Measurements from ENCODE around the gene C12orf56.

C12orf56 gene

DNA sequence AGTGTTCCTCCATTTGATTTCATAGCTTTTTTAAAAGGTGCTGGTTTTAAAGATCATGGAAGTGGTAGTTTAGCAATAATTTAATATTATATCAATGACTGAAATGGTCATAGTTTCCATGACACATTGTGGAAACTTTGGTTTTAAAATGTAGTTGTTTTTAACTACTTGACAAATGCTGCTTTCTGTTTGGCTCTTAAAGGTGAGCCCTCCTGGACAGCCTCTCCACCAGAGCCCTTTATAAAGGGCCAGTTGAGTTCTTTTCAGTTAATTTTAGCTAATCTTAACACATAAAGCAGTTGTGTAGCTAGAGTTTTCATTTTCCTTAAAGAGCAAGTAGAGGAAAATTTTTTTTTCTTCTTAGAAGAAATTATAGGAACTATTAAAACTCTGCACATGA lies 27.7 kb upstream of the C12orf56 start:
- TF ChIP-seq ESRRG (CRISPR knock-in tag; IDR thresholded peaks at IDR 0.05) (no peak), ZNF70 (CRISPR knock-in tag; IDR thresholded peaks at IDR 0.05) (no peak), GLIS3 (CRISPR knock-in tag; IDR thresholded peaks at IDR 0.05) (no peak), ISL1 (CRISPR knock-in tag; IDR thresholded peaks at IDR 0.05) (no peak), TCF4 (CRISPR knock-in tag; IDR thresholded peaks at IDR 0.05; ENCODE audit: borderline replicate concordance) (no peak), ZC3H10 (CRISPR knock-in tag; IDR thresholded peaks at IDR 0.05) (no peak), ARNTL (CRISPR knock-in tag; IDR thresholded peaks at IDR 0.05; ENCODE audit: borderline replicate concordance, low read depth) (no peak), ZFP30 (CRISPR knock-in tag; IDR thresholded peaks at IDR 0.05) (no peak), OSR1 (CRISPR knock-in tag; IDR thresholded peaks at IDR 0.05) (no peak), BACH2 (CRISPR knock-in tag; IDR thresholded peaks at IDR 0.05; ENCODE audit: borderline replicate concordance) (no peak), ZNF565 (CRISPR knock-in tag; conservative IDR thresholded peaks at IDR 0.05; ENCODE audit: low read depth) (no peak)
- TF ChIP-seq, protein P1, sequence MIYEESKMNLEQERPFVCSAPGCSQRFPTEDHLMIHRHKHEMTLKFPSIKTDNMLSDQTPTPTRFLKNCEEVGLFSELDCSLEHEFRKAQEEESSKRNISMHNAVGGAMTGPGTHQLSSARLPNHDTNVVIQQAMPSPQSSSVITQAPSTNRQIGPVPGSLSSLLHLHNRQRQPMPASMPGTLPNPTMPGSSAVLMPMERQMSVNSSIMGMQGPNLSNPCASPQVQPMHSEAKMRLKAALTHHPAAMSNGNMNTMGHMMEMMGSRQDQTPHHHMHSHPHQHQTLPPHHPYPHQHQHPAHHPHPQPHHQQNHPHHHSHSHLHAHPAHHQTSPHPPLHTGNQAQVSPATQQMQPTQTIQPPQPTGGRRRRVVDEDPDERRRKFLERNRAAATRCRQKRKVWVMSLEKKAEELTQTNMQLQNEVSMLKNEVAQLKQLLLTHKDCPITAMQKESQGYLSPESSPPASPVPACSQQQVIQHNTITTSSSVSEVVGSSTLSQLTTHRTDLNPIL (CRISPR knock-in tag; IDR thresholded peaks at IDR 0.05; ENCODE audit: low read depth) = no peak
- TF ChIP-seq, protein P2, sequence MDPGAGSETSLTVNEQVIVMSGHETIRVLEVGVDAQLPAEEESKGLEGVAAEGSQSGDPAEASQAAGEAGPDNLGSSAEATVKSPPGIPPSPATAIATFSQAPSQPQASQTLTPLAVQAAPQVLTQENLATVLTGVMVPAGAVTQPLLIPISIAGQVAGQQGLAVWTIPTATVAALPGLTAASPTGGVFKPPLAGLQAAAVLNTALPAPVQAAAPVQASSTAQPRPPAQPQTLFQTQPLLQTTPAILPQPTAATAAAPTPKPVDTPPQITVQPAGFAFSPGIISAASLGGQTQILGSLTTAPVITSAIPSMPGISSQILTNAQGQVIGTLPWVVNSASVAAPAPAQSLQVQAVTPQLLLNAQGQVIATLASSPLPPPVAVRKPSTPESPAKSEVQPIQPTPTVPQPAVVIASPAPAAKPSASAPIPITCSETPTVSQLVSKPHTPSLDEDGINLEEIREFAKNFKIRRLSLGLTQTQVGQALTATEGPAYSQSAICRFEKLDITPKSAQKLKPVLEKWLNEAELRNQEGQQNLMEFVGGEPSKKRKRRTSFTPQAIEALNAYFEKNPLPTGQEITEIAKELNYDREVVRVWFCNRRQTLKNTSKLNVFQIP (CRISPR knock-in tag; IDR thresholded peaks at IDR 0.05; ENCODE audit: borderline replicate concordance, low read depth) = no peak
- TF ChIP-seq, protein P3, sequence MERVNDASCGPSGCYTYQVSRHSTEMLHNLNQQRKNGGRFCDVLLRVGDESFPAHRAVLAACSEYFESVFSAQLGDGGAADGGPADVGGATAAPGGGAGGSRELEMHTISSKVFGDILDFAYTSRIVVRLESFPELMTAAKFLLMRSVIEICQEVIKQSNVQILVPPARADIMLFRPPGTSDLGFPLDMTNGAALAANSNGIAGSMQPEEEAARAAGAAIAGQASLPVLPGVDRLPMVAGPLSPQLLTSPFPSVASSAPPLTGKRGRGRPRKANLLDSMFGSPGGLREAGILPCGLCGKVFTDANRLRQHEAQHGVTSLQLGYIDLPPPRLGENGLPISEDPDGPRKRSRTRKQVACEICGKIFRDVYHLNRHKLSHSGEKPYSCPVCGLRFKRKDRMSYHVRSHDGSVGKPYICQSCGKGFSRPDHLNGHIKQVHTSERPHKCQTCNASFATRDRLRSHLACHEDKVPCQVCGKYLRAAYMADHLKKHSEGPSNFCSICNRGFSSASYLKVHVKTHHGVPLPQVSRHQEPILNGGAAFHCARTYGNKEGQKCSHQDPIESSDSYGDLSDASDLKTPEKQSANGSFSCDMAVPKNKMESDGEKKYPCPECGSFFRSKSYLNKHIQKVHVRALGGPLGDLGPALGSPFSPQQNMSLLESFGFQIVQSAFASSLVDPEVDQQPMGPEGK (CRISPR knock-in tag; IDR thresholded peaks at IDR 0.05; ENCODE audit: borderline replicate concordance) = no peak
- TF ChIP-seq, protein P4, sequence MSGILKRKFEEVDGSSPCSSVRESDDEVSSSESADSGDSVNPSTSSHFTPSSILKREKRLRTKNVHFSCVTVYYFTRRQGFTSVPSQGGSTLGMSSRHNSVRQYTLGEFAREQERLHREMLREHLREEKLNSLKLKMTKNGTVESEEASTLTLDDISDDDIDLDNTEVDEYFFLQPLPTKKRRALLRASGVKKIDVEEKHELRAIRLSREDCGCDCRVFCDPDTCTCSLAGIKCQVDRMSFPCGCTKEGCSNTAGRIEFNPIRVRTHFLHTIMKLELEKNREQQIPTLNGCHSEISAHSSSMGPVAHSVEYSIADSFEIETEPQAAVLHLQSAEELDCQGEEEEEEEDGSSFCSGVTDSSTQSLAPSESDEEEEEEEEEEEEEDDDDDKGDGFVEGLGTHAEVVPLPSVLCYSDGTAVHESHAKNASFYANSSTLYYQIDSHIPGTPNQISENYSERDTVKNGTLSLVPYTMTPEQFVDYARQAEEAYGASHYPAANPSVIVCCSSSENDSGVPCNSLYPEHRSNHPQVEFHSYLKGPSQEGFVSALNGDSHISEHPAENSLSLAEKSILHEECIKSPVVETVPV (CRISPR knock-in tag; IDR thresholded peaks at IDR 0.05) = no peak
- ATAC-seq = no peak

DNA sequence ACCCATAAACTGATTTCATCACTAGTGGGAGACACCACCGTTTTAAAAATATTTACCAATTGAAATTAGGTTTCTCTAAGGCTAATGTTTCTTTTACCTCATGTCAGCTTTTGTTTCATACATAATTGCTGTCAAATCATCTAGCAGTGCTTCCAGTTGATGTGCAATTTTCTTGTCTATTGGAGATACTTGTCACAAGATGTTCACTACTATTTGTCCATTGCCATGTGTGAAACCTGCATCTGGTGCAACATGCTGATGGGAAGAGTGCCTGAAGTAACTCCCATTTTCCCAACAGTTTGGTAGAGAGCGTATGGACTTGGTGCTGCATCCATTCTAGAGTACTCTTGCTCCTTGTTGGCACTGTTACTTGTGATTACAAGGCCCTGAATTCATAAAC lies 23.3 kb upstream of the C12orf56 start:
- ATAC-seq = no peak
- TF ChIP-seq ZNF8 (CRISPR knock-in tag; IDR thresholded peaks at IDR 0.05) = no peak
- TF ChIP-seq PPARA (CRISPR knock-in tag; IDR thresholded peaks at IDR 0.05; ENCODE audit: borderline replicate concordance) = no peak
- TF ChIP-seq, protein P2 (CRISPR knock-in tag; IDR thresholded peaks at IDR 0.05; ENCODE audit: borderline replicate concordance, low read depth) = no peak
- TF ChIP-seq GLIS3 (CRISPR knock-in tag; IDR thresholded peaks at IDR 0.05) = no peak
- TF ChIP-seq, protein P4 (CRISPR knock-in tag; IDR thresholded peaks at IDR 0.05) = no peak
- no peak for TF ChIP-seq ISL1 (CRISPR knock-in tag; IDR thresholded peaks at IDR 0.05)
- no peak for TF ChIP-seq ARNTL (CRISPR knock-in tag; IDR thresholded peaks at IDR 0.05; ENCODE audit: borderline replicate concordance, low read depth)
- TF ChIP-seq, protein P3 (CRISPR knock-in tag; IDR thresholded peaks at IDR 0.05; ENCODE audit: borderline replicate concordance) = no peak
- no peak for TF ChIP-seq TCF4 (CRISPR knock-in tag; IDR thresholded peaks at IDR 0.05; ENCODE audit: borderline replicate concordance)
- TF ChIP-seq ZFP30 (CRISPR knock-in tag; IDR thresholded peaks at IDR 0.05) = no peak
- TF ChIP-seq, protein P1 (CRISPR knock-in tag; IDR thresholded peaks at IDR 0.05; ENCODE audit: low read depth) = no peak
- TF ChIP-seq ZC3H10 (CRISPR knock-in tag; IDR thresholded peaks at IDR 0.05) = no peak
- no peak for TF ChIP-seq OSR1 (CRISPR knock-in tag; IDR thresholded peaks at IDR 0.05)
- TF ChIP-seq BACH2 (CRISPR knock-in tag; IDR thresholded peaks at IDR 0.05; ENCODE audit: borderline replicate concordance) = no peak
- TF ChIP-seq CSDC2 (CRISPR knock-in tag; IDR thresholded peaks at IDR 0.05) = no peak
- TF ChIP-seq ESRRG (CRISPR knock-in tag; IDR thresholded peaks at IDR 0.05) = no peak
- TF ChIP-seq SNAI2 (CRISPR knock-in tag; IDR thresholded peaks at IDR 0.05) = no peak
- TF ChIP-seq ZFP3 (CRISPR knock-in tag; IDR thresholded peaks at IDR 0.05) = no peak
